ENCODE measurements around the gene RECK.
"Not testable (repeated sequence)": the region's sequence is repeated elsewhere in the genome, so short reads cannot be mapped to it uniquely, and the experiment has no call there.

The RECK gene

GRCh38 chr9:36063804-36064447 lies 27.2 kb downstream of the RECK start:
- no peak for DNase-seq (ENCODE audit: low read depth)

GRCh38 chr9:36064448-36065037 lies 27.8 kb downstream of the RECK start:
- no peak for DNase-seq (ENCODE audit: low read depth)

GRCh38 chr9:36074055-36074454 lies 37.3 kb downstream of the RECK start:
- DNase-seq (ENCODE audit: low read depth): no peak

DNA sequence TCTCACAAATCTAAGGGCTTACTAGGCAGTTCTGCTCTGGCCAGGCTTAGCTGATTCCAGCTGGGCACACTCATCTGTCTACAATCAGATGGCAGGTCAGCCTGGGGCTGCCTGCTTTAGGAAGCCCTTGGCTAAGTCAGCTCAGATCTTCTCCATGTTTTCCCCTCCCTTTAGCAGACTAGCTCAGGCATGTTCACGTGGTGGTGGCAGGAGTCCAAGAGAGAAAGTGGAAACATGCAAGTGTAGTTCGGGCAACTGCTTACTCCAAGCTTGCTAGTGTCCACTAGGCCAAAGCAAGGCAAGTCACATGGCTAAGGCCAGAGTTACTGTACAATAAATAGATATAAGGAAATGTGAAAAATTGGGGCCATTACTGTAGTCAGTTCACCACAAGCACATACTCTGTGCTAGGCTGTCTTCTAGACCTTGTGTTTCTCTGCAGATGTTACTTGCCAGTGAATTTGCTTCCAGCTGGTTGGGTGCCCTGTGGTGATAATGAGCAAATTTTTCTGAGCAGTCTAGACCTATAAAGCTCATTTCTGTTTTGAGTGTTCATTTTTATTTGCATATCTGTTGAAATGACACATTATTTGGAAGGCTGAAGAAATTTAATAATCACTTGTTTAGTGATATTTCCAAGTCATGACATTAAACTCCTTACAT lies 38.3 kb downstream of the RECK start:
- DNase-seq (ENCODE audit: low read depth): no peak

- no peak for DNase-seq (ENCODE audit: low read depth)
These were observed 41.3 kb downstream of the RECK start for GRCh38 chr9:36078051-36078450.

DNA sequence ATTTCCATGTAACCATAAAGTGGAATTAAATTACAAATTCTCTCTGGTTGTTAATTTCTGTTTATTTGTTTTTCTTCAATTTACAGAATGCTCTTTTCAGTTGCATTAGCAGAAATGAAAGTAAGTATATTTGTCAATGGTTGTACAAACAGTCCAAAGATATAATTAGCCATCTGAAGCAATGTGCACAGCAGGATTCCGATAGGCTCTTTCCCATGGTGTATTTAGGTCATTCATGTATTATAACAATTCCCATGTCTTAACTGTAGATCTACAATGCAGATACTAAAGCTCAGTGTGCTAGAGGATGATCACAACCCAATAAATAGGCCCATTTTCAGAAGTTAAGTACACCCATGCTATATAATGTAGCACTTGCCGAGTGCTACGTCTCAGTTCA lies 43.8 kb downstream of the RECK start:
- DNase-seq (ENCODE audit: low read depth): no peak

- DNase-seq (ENCODE audit: low read depth): no peak
These were observed 46.2 kb downstream of the RECK start for GRCh38 chr9:36082931-36083330.

DNA sequence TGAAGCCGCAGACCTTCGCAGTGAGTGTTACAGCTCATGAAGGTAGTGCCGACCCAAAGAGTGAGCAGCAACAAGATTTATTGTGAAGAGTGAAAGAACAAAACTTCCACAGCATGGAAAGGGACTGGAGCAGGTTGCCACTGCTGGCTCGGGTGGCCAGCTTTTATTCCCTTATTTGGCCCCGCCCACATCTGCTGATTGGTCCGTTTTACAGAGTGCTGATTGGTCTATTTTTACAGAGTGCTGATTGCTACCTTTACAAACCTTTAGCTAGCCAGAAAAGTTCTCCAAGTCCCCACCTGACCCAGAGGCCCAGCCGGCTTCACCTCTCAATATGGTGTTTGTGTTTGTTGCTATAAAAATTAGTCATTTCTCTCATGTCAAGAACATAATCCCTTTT lies 49.7 kb downstream of the RECK start:
- no peak for DNase-seq (ENCODE audit: low read depth)

DNA sequence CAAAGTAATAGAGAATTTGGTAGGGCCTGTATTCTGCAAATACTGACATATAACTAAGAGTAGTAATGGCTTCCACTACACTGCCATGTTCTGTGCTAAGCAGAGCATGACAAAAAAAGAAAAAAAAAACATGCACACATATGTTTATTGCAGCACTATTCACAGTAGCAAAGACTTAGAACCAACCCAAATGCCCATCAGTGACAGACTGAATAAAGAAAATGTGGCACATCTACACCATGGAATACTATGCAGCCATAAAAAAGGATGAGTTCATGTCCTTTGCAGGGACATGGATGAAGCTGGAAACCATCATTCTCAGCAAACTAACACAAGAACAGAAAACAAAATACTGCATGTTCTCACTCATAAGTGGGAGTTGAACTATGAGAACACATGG lies 50.3 kb downstream of the RECK start:
- DNase-seq (ENCODE audit: low read depth): not testable (repeated sequence)

- no peak for DNase-seq (ENCODE audit: low read depth)
These were observed 51.3 kb downstream of the RECK start for GRCh38 chr9:36088020-36088419.

DNA sequence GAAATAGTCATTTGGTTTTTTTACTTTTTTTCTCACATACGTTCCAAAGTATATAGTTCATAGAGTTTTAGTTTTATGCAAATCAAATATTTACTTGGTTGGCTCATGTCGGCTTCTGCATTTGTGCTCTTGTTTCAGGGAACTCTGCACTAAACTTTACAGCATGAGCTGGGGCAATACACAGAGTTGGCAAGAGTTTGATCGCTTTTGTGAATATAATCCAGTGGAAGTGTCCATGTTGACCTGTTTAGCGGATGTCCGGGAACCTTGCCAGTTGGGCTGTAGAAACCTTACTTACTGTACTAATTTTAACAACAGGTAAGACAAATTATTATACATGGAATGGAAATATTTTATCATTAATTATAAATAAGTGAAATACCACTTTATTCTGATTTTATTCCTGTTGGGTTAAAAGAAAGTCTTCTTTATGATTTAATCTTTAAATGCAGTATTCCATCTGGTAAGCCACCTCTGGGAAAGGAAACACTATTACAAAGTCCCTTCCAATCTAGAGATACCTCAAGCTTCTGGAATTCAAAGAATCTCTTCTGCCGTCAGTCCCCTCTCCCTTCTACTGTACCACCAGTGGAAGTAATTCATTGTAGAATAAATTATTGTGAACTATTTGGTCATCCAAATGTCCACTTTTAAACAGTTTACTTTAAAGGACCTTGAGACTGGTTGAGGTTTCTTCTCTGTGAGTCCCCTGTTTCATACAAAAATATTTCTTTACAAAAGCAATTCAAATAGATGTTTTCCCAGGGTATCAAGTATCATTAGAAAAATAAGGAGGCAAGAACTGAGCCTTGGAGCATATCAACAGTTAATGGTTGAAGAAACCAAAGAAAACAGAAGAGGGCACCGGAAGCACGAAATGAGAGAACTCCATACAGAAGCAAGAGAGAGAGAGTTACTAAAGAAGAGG lies 54.6 kb downstream of the RECK start:
- no peak for DNase-seq (ENCODE audit: low read depth)

- DNase-seq (ENCODE audit: low read depth): no peak
These were observed 55.3 kb downstream of the RECK start for GRCh38 chr9:36092014-36092413.

DNA sequence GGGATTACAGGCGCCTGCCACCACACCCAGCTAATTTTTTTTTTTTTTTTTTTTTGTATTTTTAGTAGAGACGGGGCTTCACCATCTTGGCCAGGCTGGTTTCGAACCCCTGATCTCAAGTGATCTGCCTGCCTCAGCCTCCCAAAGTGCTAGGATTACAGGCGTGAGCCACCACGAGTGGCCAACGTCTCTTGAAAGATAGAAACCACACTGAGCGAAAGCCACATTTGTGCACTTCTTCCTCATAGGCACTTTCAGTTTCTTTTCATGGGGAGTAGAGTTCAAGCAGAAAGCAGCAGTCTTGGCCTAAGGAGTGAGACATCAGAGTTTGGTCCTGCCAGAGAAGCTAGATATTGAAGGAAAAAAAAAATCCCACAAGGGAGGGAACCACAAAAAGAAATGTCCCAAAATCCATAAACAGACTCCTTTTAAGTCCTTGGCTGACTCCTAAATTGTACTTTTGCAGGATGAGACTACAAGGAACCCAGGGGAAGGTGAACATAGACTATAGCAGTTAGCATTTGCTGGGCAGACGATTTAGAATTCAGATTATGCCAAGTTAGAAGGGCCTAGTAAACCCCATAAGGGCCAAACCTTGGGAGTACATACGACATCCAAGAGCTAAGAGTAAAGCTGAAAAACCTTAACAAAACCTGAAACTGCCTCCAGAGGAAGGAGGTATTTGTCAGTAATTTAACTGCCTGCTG lies 55.9 kb downstream of the RECK start:
- DNase-seq (ENCODE audit: low read depth): no peak

- no peak for DNase-seq (ENCODE audit: low read depth)
These were observed 56.7 kb downstream of the RECK start for GRCh38 chr9:36093384-36093783.

- DNase-seq (ENCODE audit: low read depth): no peak
These were observed 63.0 kb downstream of the RECK start for GRCh38 chr9:36099718-36100117.

- DNase-seq (ENCODE audit: low read depth): no peak
These were observed 63.8 kb downstream of the RECK start for GRCh38 chr9:36100532-36100931.

GRCh38 chr9:36101916-36102741 lies 65.4 kb downstream of the RECK start:
- no peak for DNase-seq (ENCODE audit: low read depth)

DNA sequence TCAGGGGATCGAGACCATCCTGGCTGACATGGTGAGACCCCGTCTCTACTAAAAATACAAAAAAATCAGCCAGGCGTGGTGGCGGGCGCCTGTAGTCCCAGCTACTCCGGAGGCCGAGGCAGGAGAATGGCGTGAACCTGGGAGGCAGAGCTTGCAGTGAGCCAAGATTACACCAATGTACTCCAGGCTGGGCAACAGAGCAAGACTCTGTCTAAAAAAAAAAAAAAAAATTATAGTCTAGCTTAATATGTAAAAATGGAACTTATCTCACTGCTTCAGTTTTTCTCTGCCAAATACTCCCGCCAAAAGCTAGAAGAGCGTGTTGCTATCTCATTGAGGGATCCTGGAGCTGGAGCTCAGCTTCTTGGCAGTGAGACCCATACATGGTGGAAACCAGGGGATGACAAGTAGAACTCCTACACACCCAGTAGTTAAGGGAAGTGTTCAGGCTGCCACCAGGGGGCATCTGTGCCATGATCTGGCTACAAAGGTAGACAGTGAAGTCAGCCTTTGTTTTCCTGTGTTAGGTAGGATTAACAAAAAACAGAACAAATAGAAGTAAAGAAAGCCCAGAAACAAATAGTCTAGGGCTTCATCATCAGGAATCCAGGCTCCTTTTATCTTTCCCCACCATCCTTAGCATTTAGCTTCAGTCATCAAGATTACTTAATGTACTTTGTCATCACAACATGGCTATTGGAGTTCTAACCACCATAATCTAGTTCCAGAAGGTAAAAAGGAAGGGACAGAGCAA lies 66.2 kb downstream of the RECK start:
- DNase-seq (ENCODE audit: low read depth): peak; percentile 71

DNA sequence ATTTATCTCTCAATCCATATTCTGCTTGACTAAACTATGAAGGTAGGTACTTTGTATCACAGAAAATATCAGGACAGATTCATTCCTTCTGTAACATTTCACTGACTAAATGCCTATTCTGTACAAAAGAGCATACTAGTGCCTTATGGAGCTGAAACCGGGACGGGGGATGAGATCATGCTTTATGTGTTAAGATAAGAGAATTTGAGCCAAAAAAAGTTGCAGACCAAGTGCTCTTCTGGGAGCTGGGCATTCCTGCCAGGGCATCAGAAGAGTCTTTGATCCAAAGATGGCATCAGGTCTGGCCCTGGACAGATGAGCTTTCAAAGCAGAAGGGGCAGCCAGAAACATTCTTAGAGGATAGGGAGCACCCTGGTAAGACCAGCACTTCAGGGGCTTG lies 72.4 kb downstream of the RECK start:
- DNase-seq (ENCODE audit: low read depth): no peak

DNA sequence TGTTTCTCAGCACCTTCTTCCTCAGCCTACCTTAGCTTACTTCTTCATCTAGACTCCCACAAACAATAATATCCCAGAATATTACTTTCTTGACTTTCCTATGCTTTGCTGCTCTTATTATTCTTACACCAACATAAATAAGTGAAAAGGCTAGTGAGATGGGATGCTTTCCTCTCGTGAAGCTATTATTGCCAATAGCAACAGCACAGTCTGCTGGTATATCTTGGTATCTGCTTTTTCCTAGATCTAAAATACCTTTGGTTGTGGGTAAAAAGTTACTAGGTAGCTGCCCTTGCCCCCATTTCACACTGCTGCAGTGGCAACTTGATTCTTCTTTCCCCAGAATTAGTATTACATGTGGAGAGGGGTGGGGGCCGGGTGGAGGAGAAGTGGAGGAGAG lies 73.7 kb downstream of the RECK start:
- DNase-seq (ENCODE audit: low read depth): no peak

Measured in stimulated activated CD8-positive, alpha-beta memory T cell treated with anti-CD3 and anti-CD28 coated beads, Interleukin-12 subunit alpha, Interleukin-12 subunit beta, amount 100 ng/mL, for 4 hours (primary cell).